Measurements from ENCODE around the gene SWT1.
"Not testable (repeated sequence)": the region's sequence is repeated elsewhere in the genome, so short reads cannot be mapped to it uniquely, and the experiment has no call there.

The SWT1 gene

DNA sequence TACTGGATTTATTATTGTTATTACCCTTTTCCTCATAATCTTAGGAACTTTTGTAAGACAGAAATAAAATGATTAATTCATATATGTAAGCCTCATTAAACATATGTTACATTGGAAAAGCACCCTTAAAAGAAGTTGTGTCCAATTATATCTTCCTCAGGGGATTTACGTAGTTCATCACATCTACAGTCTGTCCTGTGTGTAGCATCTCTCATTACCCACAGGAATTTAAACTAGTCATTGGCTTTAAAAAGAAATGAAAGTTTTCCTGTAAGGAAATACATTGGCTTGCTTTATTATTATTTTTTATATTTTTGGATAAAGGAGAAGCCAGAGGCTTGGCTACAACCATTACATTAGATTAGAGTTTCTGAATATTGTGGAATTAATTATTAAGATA is 56.1 kb downstream of the SWT1 start:
- DNase-seq (ENCODE audit: insufficient read length, low spot score) (no peak), FAIRE-seq (no peak)
- TF ChIP-seq POLR2A (IDR thresholded peaks at IDR 0.05; ENCODE audit: low read depth, low read length) (no peak), TAF1 (IDR thresholded peaks at IDR 0.05; ENCODE audit: low read depth, low read length) (no peak), POU2F2 (IDR thresholded peaks at IDR 0.05; ENCODE audit: low read depth, low read length) (no peak), POLR2AphosphoS5 (IDR thresholded peaks at IDR 0.05; ENCODE audit: low read depth, low read length) (no peak), SPI1 (IDR thresholded peaks at IDR 0.05; ENCODE audit: low read depth, low read length) (no peak), PAX5 (IDR thresholded peaks at IDR 0.05; ENCODE audit: insufficient read depth, low read length, severe bottlenecking) (no peak)

DNA sequence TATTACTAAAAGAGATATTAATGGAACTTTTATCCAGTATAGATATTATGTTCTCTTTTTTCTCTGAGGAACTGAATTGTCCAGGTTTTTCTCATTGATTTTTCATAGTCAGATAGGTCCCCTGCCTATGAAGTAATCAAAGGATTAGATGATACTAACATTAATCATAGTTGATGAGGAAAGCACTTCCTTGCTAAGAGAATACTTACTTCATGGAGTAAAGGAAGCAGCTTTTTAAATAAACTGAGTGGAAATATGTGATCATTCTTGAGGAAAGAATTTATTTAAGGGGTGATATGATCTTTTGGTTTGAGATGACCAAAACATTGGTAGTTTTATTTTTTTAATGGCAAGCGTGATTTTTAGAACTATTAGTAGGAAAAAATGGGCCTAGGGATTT is 58.9 kb downstream of the SWT1 start:
- no peak for FAIRE-seq
- DNase-seq (ENCODE audit: insufficient read length, low spot score) = no peak
- TF ChIP-seq POLR2A (IDR thresholded peaks at IDR 0.05; ENCODE audit: low read depth, low read length) (no peak), POLR2AphosphoS5 (IDR thresholded peaks at IDR 0.05; ENCODE audit: low read depth, low read length) (no peak), POU2F2 (IDR thresholded peaks at IDR 0.05; ENCODE audit: low read depth, low read length) (no peak), TAF1 (IDR thresholded peaks at IDR 0.05; ENCODE audit: low read depth, low read length) (no peak), PAX5 (IDR thresholded peaks at IDR 0.05; ENCODE audit: insufficient read depth, low read length, severe bottlenecking) (no peak)

DNA sequence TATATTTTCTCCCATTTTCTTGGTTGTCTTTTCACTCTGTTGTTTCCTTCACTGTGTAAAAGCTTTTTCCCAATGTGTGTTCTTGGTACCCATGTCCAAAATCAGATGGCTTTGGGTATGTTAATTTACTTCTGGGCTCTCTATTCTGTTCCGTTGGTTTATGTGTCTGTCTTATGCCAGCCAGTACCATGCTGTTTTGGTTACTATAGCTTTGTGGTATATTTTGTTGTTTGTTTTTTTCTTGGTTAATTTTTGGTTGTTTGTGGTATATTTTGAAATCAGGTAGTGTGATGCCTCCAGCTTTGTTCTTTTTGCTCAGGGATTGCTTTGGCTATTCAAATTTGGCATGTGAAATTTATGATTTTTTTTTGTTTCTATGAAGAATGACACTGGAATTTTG is 67.2 kb downstream of the SWT1 start:
- DNase-seq (ENCODE audit: insufficient read length, low spot score) (no peak), FAIRE-seq (no peak)
- TF ChIP-seq POU2F2 (IDR thresholded peaks at IDR 0.05; ENCODE audit: low read depth, low read length) (no peak), POLR2AphosphoS5 (IDR thresholded peaks at IDR 0.05; ENCODE audit: low read depth, low read length) (no peak), TAF1 (IDR thresholded peaks at IDR 0.05; ENCODE audit: low read depth, low read length) (no peak), PAX5 (IDR thresholded peaks at IDR 0.05; ENCODE audit: insufficient read depth, low read length, severe bottlenecking) (no peak), SPI1 (IDR thresholded peaks at IDR 0.05; ENCODE audit: low read depth, low read length) (no peak), POLR2A (IDR thresholded peaks at IDR 0.05; ENCODE audit: low read depth, low read length) (no peak)

DNA sequence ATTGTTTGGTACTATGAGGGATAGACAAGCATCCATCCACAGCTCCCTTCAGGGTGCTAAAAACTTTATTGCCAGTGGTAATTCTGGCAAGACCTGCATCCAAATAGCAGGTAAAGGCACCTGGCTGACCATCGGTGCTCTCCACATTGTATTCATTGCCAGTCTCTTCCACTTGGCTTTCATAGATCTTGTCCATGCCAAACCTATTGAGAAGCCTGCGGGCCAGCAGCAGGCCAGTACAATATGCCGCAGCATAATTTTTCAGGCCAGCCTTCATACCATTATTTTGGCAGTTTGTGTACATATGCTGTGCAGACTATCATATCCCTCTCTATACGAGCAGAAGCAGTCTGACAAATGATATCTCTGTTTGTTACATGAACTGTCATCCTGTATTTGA is 70.2 kb downstream of the SWT1 start:
- FAIRE-seq (no peak), DNase-seq (ENCODE audit: insufficient read length, low spot score) (no peak)
- TF ChIP-seq PAX5 (IDR thresholded peaks at IDR 0.05; ENCODE audit: insufficient read depth, low read length, severe bottlenecking) = no peak
- TF ChIP-seq SPI1 (IDR thresholded peaks at IDR 0.05; ENCODE audit: low read depth, low read length) = no peak
- TF ChIP-seq POLR2A (IDR thresholded peaks at IDR 0.05; ENCODE audit: low read depth, low read length) = no peak
- TF ChIP-seq TAF1 (IDR thresholded peaks at IDR 0.05; ENCODE audit: low read depth, low read length) = no peak
- TF ChIP-seq POLR2AphosphoS5 (IDR thresholded peaks at IDR 0.05; ENCODE audit: low read depth, low read length) = no peak

DNA sequence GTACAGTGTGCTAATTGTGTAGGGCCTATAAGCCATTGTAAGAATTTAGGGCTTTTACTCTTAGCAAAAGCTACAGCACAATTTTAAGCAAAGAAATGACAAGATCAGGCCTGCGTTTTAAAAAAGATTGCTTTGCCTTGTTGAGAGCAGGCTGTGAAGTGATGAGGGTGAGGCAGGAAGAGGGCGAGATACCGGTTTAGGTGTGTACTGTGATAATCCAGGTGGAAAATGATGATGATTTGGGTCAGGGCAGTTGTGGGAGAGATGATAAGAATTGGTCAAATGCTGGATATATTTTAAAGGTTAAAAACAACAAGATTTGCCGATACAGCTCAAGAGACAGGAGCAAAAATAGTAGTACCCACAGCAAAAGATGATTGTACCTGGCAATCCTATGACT is 72.0 kb downstream of the SWT1 start:
- no peak for TF ChIP-seq POU2F2 (IDR thresholded peaks at IDR 0.05; ENCODE audit: low read depth, low read length)
- TF ChIP-seq POLR2AphosphoS5 (IDR thresholded peaks at IDR 0.05; ENCODE audit: low read depth, low read length) = no peak
- TF ChIP-seq SPI1 (IDR thresholded peaks at IDR 0.05; ENCODE audit: low read depth, low read length) = no peak
- TF ChIP-seq PAX5 (IDR thresholded peaks at IDR 0.05; ENCODE audit: insufficient read depth, low read length, severe bottlenecking) = no peak
- no peak for TF ChIP-seq TAF1 (IDR thresholded peaks at IDR 0.05; ENCODE audit: low read depth, low read length)
- no peak for TF ChIP-seq POLR2A (IDR thresholded peaks at IDR 0.05; ENCODE audit: low read depth, low read length)
- FAIRE-seq = no peak
- DNase-seq (ENCODE audit: insufficient read length, low spot score) = no peak

DNA sequence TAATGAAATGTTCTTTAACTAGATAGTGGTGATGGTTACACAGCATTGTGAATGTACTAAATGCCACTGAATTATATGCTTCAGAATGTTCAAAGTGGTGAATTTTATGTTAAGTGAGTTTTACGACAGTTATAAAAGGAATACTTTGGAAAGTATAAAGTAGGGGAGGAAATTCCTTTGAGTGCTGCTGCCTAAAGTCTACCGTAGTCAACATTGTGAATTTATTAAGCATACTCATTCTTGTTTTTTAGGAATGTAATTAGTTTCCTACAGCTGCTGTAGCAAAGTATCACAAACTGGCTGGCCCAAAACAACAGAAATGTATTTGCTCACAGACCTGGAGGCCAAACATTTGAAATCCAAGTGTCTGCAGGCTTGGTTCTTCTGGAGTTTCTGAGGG is 73.0 kb downstream of the SWT1 start:
- TF ChIP-seq POU2F2 (IDR thresholded peaks at IDR 0.05; ENCODE audit: low read depth, low read length) = no peak
- no peak for TF ChIP-seq POLR2A (IDR thresholded peaks at IDR 0.05; ENCODE audit: low read depth, low read length)
- TF ChIP-seq SPI1 (IDR thresholded peaks at IDR 0.05; ENCODE audit: low read depth, low read length) = no peak
- no peak for TF ChIP-seq POLR2AphosphoS5 (IDR thresholded peaks at IDR 0.05; ENCODE audit: low read depth, low read length)
- TF ChIP-seq PAX5 (IDR thresholded peaks at IDR 0.05; ENCODE audit: insufficient read depth, low read length, severe bottlenecking) = no peak
- TF ChIP-seq TAF1 (IDR thresholded peaks at IDR 0.05; ENCODE audit: low read depth, low read length) = no peak
- DNase-seq (ENCODE audit: insufficient read length, low spot score) (no peak), FAIRE-seq (no peak)

DNA sequence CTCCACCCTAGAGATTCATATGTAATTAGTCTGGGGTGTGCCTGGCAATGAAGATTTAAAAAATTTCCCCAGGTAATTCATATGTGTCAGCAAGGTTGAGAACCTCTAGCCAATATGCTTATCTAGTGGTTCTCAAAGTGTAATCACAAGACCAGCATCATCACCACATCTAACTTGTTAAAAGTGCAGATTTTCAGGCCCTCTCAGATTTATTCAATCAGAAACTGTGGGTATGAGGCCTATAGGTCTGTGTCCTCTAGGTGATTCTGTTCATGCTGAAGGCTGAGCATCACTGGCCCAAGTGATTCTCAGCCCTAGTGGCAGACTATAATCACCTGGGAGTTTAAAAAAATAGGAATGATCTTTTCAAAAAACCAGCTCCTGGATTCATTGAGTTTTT is 75.9 kb downstream of the SWT1 start:
- no peak for FAIRE-seq
- TF ChIP-seq POLR2A (IDR thresholded peaks at IDR 0.05; ENCODE audit: low read depth, low read length) (no peak), POLR2AphosphoS5 (IDR thresholded peaks at IDR 0.05; ENCODE audit: low read depth, low read length) (no peak), SPI1 (IDR thresholded peaks at IDR 0.05; ENCODE audit: low read depth, low read length) (no peak), PAX5 (IDR thresholded peaks at IDR 0.05; ENCODE audit: insufficient read depth, low read length, severe bottlenecking) (no peak), POU2F2 (IDR thresholded peaks at IDR 0.05; ENCODE audit: low read depth, low read length) (no peak)

DNA sequence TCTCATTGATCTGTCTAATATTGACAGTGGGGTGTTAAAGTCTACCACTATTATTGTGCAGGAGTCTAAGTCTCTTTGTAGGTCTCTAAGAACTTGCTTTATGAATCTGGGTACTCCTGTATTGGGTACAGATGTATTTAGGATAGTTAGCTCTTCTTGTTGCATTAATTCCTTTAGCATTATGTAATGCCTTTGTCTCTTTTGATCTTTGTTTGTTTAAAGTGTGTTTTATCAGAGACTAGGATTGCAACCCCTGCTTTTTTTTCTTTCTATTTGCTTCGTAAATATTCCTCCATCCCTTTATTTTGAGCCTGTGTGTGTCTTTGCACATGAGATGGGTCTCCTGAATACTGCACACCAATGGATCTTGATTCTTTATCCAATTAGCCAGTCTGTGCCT is 77.2 kb downstream of the SWT1 start:
- FAIRE-seq; DNase-seq (ENCODE audit: insufficient read length, low spot score): not testable (repeated sequence)

More for the DNA sequence above, 75.9 kb downstream of the SWT1 start:
- no peak for DNase-seq (ENCODE audit: insufficient read length, low spot score)

DNA sequence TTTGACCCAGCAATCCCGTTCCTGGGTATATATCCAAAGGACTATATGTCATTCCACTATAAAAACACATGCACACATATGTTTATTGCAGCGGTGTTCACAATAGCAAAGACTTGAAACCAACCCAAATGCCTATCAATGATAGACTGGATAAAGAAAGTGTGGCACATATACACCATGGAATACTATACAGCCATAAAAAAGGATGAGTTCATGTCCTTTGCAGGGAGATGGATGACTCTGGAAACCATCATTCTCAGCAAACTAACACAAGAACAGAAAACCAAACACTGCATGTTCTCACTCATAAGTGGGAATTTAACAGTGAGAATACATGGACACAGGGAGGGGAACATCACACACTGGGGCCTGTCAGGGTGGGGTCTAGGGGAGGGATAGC is 80.2 kb downstream of the SWT1 start:
- FAIRE-seq; DNase-seq (ENCODE audit: insufficient read length, low spot score): not testable (repeated sequence)

DNA sequence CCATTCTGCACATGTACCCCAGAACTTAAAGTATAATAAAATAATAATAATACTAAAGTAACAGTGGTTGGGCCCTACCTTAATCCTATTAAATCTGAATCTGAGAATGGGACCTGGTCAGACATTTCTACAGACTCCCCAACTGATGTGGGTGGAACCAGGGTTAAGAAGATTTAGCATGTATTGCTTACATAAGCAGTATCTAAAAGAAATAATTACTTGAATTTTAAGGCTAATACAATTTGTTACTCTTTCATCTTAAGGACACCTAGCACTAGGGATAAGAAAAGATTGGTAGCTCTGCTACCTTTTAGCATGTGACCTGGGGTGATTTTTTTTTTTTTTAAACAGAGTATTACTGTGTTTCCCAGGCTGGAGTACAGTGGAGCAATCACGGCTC is 80.7 kb downstream of the SWT1 start:
- no peak for TF ChIP-seq POLR2AphosphoS5 (IDR thresholded peaks at IDR 0.05; ENCODE audit: low read depth, low read length)
- no peak for TF ChIP-seq PAX5 (IDR thresholded peaks at IDR 0.05; ENCODE audit: insufficient read depth, low read length, severe bottlenecking)
- no peak for TF ChIP-seq TAF1 (IDR thresholded peaks at IDR 0.05; ENCODE audit: low read depth, low read length)
- TF ChIP-seq SPI1 (IDR thresholded peaks at IDR 0.05; ENCODE audit: low read depth, low read length) = no peak
- no peak for TF ChIP-seq POU2F2 (IDR thresholded peaks at IDR 0.05; ENCODE audit: low read depth, low read length)
- TF ChIP-seq POLR2A (IDR thresholded peaks at IDR 0.05; ENCODE audit: low read depth, low read length) = no peak
- DNase-seq (ENCODE audit: insufficient read length, low spot score) (no peak), FAIRE-seq (no peak)

DNA sequence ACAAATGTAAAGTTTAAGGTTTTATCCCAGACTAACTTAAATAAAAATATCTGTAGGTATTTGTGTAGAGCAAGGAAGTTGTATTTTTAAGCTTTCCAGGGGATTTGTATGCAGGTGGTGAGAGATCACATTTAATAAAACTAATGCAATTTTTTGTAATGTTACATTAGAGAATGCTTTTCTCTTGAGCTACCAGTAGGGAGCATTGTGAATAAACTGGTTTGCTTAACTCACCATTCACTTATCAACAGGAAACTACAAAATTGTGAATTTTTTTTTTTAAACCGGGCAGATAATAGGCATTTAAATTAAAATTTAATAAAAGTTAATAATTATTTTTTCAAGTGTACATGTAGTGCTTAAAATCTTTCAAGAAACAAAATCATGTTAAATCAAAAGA is 81.5 kb downstream of the SWT1 start:
- FAIRE-seq (no peak), DNase-seq (ENCODE audit: insufficient read length, low spot score) (no peak)
- TF ChIP-seq PAX5 (IDR thresholded peaks at IDR 0.05; ENCODE audit: insufficient read depth, low read length, severe bottlenecking) (no peak), POU2F2 (IDR thresholded peaks at IDR 0.05; ENCODE audit: low read depth, low read length) (no peak), SPI1 (IDR thresholded peaks at IDR 0.05; ENCODE audit: low read depth, low read length) (no peak), POLR2A (IDR thresholded peaks at IDR 0.05; ENCODE audit: low read depth, low read length) (no peak), TAF1 (IDR thresholded peaks at IDR 0.05; ENCODE audit: low read depth, low read length) (no peak), POLR2AphosphoS5 (IDR thresholded peaks at IDR 0.05; ENCODE audit: low read depth, low read length) (no peak)

Measured in GM12891 (cell line).